SU-DHL-6 (cell line): ENCODE data around the gene ABR.

ENCODE experiments used
- H2AFZ ChIP-seq: fragments of 200-600 bp; sonication (generic); 2 replicates; pipeline ENCODE4 v1.6.1; 2014; ENCODE audit warnings: low read depth, mild to moderate bottlenecking, moderate library complexity, mixed read lengths, antibody characterized with exemption, low read length; ENCODE audit not compliant: severe bottlenecking
- H3F3A ChIP-seq: fragments of 200-600 bp; shearing (Covaris generic); 2 replicates; pipeline ENCODE4 v1.6.0; 2016; ENCODE audit warnings: antibody characterized with exemption, mild to moderate bottlenecking; ENCODE audit not compliant: insufficient read depth
- H3K27ac ChIP-seq: fragments of 200-600 bp; sonication (generic); 2 replicates; pipeline ENCODE4 v1.5.1; 2016; ENCODE audit warnings: low read depth, mild to moderate bottlenecking, low read length, moderate library complexity, mixed read lengths
- H3K27me3 ChIP-seq: fragments of 200-600 bp; sonication (generic), shearing (Covaris generic); 2 replicates; pipeline ENCODE4 v1.6.0; 2014; ENCODE audit warnings: mild to moderate bottlenecking, low read length
- H3K36me3 ChIP-seq: fragments of 200-600 bp; sonication (generic); 2 replicates; pipeline ENCODE4 v1.6.1; 2014; ENCODE audit warnings: mild to moderate bottlenecking, low read length, mixed read lengths
- H3K4me2 ChIP-seq: fragments of 300-600, 200-600 bp; shearing (Covaris generic), sonication (generic); 2 replicates; pipeline ENCODE4 v1.6.0; 2014; ENCODE audit warnings: low read length, low read depth, mild to moderate bottlenecking; ENCODE audit not compliant: poor library complexity, severe bottlenecking
- H3K4me3 ChIP-seq: fragments of 200-600 bp; sonication (generic); 2 replicates; pipeline ENCODE4 v1.5.1; 2014; ENCODE audit warnings: antibody characterized with exemption, low read length, mild to moderate bottlenecking, mixed read lengths; ENCODE audit not compliant: insufficient read depth, poor library complexity, severe bottlenecking
- H3K79me2 ChIP-seq: fragments of 200-600 bp; sonication (generic); 2 replicates; pipeline ENCODE4 v1.6.1; 2014; ENCODE audit warnings: mild to moderate bottlenecking, low read length, moderate library complexity; ENCODE audit not compliant: insufficient read depth
- H3K9ac ChIP-seq: fragments of 200-600 bp; sonication (generic); 2 replicates; pipeline ENCODE4 v1.7.0; 2014; ENCODE audit warnings: mild to moderate bottlenecking, low read length
- H3K9me2 ChIP-seq: fragments of 200-600 bp; sonication (generic); replicated peaks from 2 replicates; pipeline ENCODE4 v1.6.1; 2014; ENCODE audit warnings: low read length; ENCODE audit not compliant: insufficient read depth
- H3K9me3 ChIP-seq: fragments of 200-600 bp; sonication (generic); 2 replicates; pipeline ENCODE4 v1.6.1; 2014; ENCODE audit warnings: low read length, mixed read lengths; ENCODE audit not compliant: insufficient read depth
- H4K20me1 ChIP-seq: fragments of 200-600 bp; sonication (generic); 2 replicates; pipeline ENCODE4 v1.6.1; 2014; ENCODE audit warnings: low read depth, mild to moderate bottlenecking, antibody characterized with exemption, low read length, moderate library complexity, mixed read lengths
- CTCF ChIP-seq: fragments of 200-600 bp; sonication (generic); IDR thresholded peaks from one replicate; pipeline ENCODE4 v1.5.1; 2017; ENCODE audit warnings: antibody characterized with exemption, mild to moderate bottlenecking, low read length, moderate library complexity; ENCODE audit not compliant: insufficient read depth, poor library complexity, severe bottlenecking
- EZH2phosphoT487 ChIP-seq: fragments of 200-600 bp; sonication (generic), shearing (Covaris generic); conservative IDR thresholded peaks from 2 replicates; pipeline ENCODE4 v1.6.1; 2018; ENCODE audit warnings: mild to moderate bottlenecking, antibody characterized with exemption, low read length, moderate library complexity, mixed read lengths

Gene ABR

GRCh38 chr17:1043601-1044251, 136.1 kb downstream of the ABR start:
- no peak overlapping the region for H3K4me2 ChIP-seq
- no peak overlapping the region for H3K27ac ChIP-seq
- H2AFZ ChIP-seq: no peak overlapping the region
- no peaks in the 10 kb centered on the region for H4K20me1 ChIP-seq
- H3F3A ChIP-seq: no peaks in the 10 kb centered on the region
- H3K9ac ChIP-seq: no peak overlapping the region
- H3K9me2 ChIP-seq: no peaks in the 10 kb centered on the region
- H3K4me3 ChIP-seq: no peak overlapping the region
- H3K9me3 ChIP-seq: no peaks in the 10 kb centered on the region
- TF ChIP-seq EZH2phosphoT487 (no peak), CTCF (no peak)
- no peaks in the 10 kb centered on the region for H3K79me2 ChIP-seq
- no peaks in the 10 kb centered on the region for H3K27me3 ChIP-seq
- H3K36me3 ChIP-seq: no peaks in the 10 kb centered on the region

GRCh38 chr17:1042486-1042885, 137.3 kb downstream of the ABR start:
- Histone ChIP-seq H3K27me3 (no peaks in the 10 kb centered on the region), H3K9me3 (no peaks in the 10 kb centered on the region), H4K20me1 (no peaks in the 10 kb centered on the region), H3K4me3 (no peak overlapping the region), H3K36me3 (no peaks in the 10 kb centered on the region), H3K9ac (no peak overlapping the region), H2AFZ (no peak overlapping the region), H3K27ac (no peak overlapping the region), H3K9me2 (no peaks in the 10 kb centered on the region), H3K4me2 (no peak overlapping the region), H3K79me2 (no peaks in the 10 kb centered on the region), H3F3A (no peaks in the 10 kb centered on the region)
- TF ChIP-seq EZH2phosphoT487: no peak
- no peak for TF ChIP-seq CTCF

- H3K4me2 ChIP-seq: no peak overlapping the region
- TF ChIP-seq CTCF: no peak
- TF ChIP-seq EZH2phosphoT487: no peak
Observed at GRCh38 chr17:1041746-1042145, 138.0 kb downstream of the ABR start.

More at GRCh38 chr17:1041746-1042145, 138.0 kb downstream of the ABR start:
- Histone ChIP-seq H3F3A (no peaks in the 10 kb centered on the region), H3K4me3 (no peak overlapping the region), H3K9me2 (no peaks in the 10 kb centered on the region), H2AFZ (no peak overlapping the region), H3K9me3 (no peaks in the 10 kb centered on the region), H3K27ac (no peak overlapping the region), H3K36me3 (no peaks in the 10 kb centered on the region), H3K9ac (no peak overlapping the region), H3K27me3 (no peaks in the 10 kb centered on the region), H3K79me2 (no peaks in the 10 kb centered on the region), H4K20me1 (no peaks in the 10 kb centered on the region)
